22Rv1 (cell line): ENCODE data around the gene NGB.

ENCODE experiments used
- ZFX ChIP-seq: fragments of 450-650 bp; IDR thresholded peaks from 2 replicates; pipeline ENCODE4 v1.6.1; 2017; ENCODE audit warnings: antibody characterized with exemption, borderline replicate concordance
- TF ChIP-seq, protein P1 (sequence below): fragments of 450-650 bp; IDR thresholded peaks from 2 replicates; pipeline ENCODE4 v1.5.1; 2017; ENCODE audit warnings: mild to moderate bottlenecking

DNA sequence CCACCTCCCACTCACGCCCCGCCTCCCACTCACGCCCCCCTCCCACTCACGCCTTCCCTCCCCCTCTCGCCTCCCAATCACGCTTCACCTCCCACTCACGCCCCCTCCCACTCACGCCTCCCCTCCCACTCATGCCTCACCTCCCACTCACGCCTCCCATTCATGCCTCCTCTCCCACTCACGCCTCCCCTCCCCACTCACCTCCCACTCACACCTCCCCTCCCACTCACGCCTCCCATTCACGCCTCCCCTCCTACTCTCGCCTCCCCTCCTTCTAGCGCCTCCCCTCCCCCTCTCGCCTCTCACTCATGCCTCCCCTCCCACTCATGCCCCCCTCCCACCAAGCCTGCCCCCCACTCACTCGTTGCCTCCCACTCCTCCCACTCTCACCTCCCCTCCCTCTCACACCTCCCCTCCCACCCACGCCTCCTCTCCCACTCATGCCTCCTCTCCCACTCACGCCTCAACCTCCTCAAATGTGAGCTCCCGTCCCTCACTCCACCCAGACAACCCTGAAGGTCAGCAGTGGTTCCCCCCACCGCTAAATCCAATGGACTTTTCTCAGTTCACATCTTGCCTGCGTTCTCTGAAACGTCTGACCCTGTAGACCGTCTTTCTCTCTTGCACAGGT is 49.6 kb downstream of the NGB start:
- TF ChIP-seq, protein P1, sequence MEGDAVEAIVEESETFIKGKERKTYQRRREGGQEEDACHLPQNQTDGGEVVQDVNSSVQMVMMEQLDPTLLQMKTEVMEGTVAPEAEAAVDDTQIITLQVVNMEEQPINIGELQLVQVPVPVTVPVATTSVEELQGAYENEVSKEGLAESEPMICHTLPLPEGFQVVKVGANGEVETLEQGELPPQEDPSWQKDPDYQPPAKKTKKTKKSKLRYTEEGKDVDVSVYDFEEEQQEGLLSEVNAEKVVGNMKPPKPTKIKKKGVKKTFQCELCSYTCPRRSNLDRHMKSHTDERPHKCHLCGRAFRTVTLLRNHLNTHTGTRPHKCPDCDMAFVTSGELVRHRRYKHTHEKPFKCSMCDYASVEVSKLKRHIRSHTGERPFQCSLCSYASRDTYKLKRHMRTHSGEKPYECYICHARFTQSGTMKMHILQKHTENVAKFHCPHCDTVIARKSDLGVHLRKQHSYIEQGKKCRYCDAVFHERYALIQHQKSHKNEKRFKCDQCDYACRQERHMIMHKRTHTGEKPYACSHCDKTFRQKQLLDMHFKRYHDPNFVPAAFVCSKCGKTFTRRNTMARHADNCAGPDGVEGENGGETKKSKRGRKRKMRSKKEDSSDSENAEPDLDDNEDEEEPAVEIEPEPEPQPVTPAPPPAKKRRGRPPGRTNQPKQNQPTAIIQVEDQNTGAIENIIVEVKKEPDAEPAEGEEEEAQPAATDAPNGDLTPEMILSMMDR: no peak
- no peak for TF ChIP-seq ZFX
